Measurements from ENCODE around the gene MAP7D3. TPM values are rescaled to one million over a fixed set of nuclear protein-coding genes. Genes with fewer than 3 reads are reported as not detected.

MAP7D3 gene
- total and polyA plus RNA-seq, 9 of the 15 experiments (the other 6 are each of a cell fraction or from before 2014, with no cell fraction given), result 9.4 to 27.7 (median 14.0) TPM

GRCh38 chrX:136193771-136194170, 57.4 kb downstream of the MAP7D3 start:
- intact Hi-C loops (cut with micrococcal nuclease), result no loop called here
- TF ChIP-seq VEZF1 (CRISPR knock-in tag; IDR thresholded peaks at IDR 0.05) (peak; percentile 32; the same call in 1 of the 2 replicates), ZNF696 (CRISPR knock-in tag; conservative IDR thresholded peaks at IDR 0.05) (no peak), MTA1 (IDR thresholded peaks at IDR 0.05; ENCODE audit: borderline replicate concordance) (no peak), DDX20 (tag; IDR thresholded peaks at IDR 0.05; ENCODE audit: low read depth) (no peak), ZNF12 (CRISPR knock-in tag; IDR thresholded peaks at IDR 0.05) (no peak)
- FAIRE-seq, result no peak
- Histone ChIP-seq H3K9me3 (replicated peaks; ENCODE audit: control insufficient read depth, insufficient read depth, low read depth, low read length) (no peaks in the 10 kb centered on the region), H2AFZ (ENCODE audit: low read depth, low read length) (no peak overlapping the region), H3K9me1 (ENCODE audit: control insufficient read depth, insufficient read depth, low read length) (no peaks in the 10 kb centered on the region), H3K27me3 (ENCODE audit: control insufficient read depth in 2 of 2, insufficient read depth in 2 of 2, low read length in 2 of 2) (peaks cover 0 to 17% of the 10 kb centered on the region in 2 experiments; a peak in 4 of 5 replicates), H3K27ac (ENCODE audit: extremely low read depth, low read depth, low read length) (no peak overlapping the region), H3K79me2 (ENCODE audit: control insufficient read depth, insufficient read depth, low read length) (no peaks in the 10 kb centered on the region), H3K4me1 (replicated peaks in 1 of 2; ENCODE audit: control insufficient read depth in 2 of 2, insufficient read depth in 2 of 2, low read length in 2 of 2) (no peaks in the 10 kb centered on the region), H3K9ac (ENCODE audit: insufficient read depth in 1 of 2, low read depth in 2 of 2, low read length in 2 of 2) (no peak overlapping the region), H3K4me3 (no peak overlapping the region), H3K36me3 (ENCODE audit: control insufficient read depth, insufficient read depth, low read length) (no peaks in the 10 kb centered on the region), H3K4me2 (ENCODE audit: insufficient read depth, low read length) (no peak overlapping the region), H4K20me1 (replicated peaks; ENCODE audit: control insufficient read depth, insufficient read depth, low read length) (no peaks in the 10 kb centered on the region)
- no peak for ATAC-seq
- peak in 1 of 4 experiments; percentile 13 for DNase-seq (ENCODE audit: extremely low read depth in 1 of 4, low spot score in 3 of 4)
- no TSS peak for BruUV-seq (replicated peaks)
- CTCF ChIA-PET (ENCODE audit: low intra/inter-chr PET ratio), result no interaction called here
- POLR2A ChIA-PET, result no interaction called here
- in situ Hi-C loops (cut with MboI), result no loop called here
- 0% methylated on average over 4 of the region's 4 CpGs for WGBS (ENCODE audit: insufficient coverage, low coverage, missing lambda C conversion rate)
